GM18499 (cell line): ENCODE data around the gene KCNN3.
"Not testable (repeated sequence)": the region's sequence is repeated elsewhere in the genome, so short reads cannot be mapped to it uniquely, and the experiment has no call there.

ENCODE experiments used
- ATAC-seq: cut with Tn5 transposase; IDR thresholded peaks from one replicate; pipeline ENCODE4 v1.9.1; 2021; ENCODE audit warnings: moderate number of reproducible peaks; ENCODE audit not compliant: insufficient read depth, unreplicated experiment

KCNN3 gene

GRCh38 chr1:154683820-154684219 is 186.3 kb downstream of the KCNN3 start:
- no peak for ATAC-seq

GRCh38 chr1:154682254-154682653 is 187.8 kb downstream of the KCNN3 start:
- ATAC-seq: no peak

- ATAC-seq: not testable (repeated sequence)
Observed at GRCh38 chr1:154677844-154678243, 192.2 kb downstream of the KCNN3 start.

GRCh38 chr1:154676847-154677246 is 193.2 kb downstream of the KCNN3 start:
- ATAC-seq: not testable (repeated sequence)

DNA sequence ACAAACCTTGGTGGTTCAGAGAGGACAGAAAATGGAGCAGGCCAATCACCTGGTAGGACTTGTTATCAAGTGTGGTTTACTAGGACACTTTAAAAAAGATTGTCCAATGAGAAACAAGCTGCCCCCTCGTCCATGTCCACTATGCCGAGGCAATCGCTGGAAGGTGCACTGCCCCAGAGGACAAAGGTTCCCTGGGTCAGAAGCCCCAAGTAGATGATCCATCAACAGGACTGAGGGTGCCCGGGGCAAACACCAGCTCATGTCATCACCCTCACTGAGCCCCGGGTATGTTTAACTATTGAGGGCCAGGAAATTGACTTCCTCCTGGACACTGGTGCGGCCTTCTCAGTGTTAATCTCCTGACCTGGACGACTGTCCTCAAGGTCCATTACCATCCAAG is 195.6 kb downstream of the KCNN3 start:
- ATAC-seq: not testable (repeated sequence)

DNA sequence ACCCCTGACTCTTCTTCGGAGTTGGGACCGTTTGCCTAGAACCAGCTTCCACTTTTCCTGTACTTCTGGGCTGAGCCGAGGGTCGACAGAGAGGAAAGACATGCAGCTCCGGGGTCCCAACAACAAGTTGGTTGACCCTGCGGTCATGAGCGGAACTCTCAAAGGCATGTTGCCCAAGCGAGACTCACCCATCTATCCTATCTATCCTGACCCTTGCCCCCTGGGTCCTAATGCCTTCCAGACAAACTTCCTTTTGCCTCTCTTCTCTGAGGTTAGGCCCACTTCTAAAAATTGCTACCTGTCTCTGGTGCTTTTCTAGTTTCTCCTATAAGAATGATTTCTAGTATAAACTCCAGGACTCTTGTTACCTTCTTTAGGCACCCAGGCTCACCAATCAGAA is 197.8 kb downstream of the KCNN3 start:
- ATAC-seq: not testable (repeated sequence)

- ATAC-seq: not testable (repeated sequence)
Observed at GRCh38 chr1:154671412-154671811, 198.7 kb downstream of the KCNN3 start.

- not testable (repeated sequence) for ATAC-seq
Observed at GRCh38 chr1:154670310-154671270, 199.5 kb downstream of the KCNN3 start.

GRCh38 chr1:154669464-154670282 is 200.4 kb downstream of the KCNN3 start:
- ATAC-seq: no peak

GRCh38 chr1:154666051-154666790 is 203.9 kb downstream of the KCNN3 start:
- no peak for ATAC-seq

GRCh38 chr1:154664331-154665002 is 205.6 kb downstream of the KCNN3 start:
- ATAC-seq: no peak

- ATAC-seq: no peak
Observed at GRCh38 chr1:154663471-154664060, 206.5 kb downstream of the KCNN3 start.

DNA sequence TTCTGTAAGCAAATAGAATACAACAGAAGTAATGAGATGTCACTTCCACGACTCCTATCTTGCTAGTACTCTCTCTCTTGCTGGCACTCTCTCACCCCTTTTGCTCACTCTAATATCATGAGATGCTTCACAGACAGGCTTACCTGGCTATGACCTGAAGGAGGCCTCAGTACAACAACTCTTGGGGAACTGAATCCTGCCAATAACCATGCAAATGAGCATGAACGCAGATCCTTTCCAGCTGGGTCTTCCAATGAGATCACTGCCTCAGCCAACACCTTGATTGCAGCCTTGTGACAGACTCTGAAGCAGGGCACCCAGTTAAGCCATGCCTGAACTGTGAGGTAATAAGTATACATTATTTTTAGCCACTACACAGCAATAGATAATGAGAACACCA is 209.0 kb downstream of the KCNN3 start:
- no peak for ATAC-seq

DNA sequence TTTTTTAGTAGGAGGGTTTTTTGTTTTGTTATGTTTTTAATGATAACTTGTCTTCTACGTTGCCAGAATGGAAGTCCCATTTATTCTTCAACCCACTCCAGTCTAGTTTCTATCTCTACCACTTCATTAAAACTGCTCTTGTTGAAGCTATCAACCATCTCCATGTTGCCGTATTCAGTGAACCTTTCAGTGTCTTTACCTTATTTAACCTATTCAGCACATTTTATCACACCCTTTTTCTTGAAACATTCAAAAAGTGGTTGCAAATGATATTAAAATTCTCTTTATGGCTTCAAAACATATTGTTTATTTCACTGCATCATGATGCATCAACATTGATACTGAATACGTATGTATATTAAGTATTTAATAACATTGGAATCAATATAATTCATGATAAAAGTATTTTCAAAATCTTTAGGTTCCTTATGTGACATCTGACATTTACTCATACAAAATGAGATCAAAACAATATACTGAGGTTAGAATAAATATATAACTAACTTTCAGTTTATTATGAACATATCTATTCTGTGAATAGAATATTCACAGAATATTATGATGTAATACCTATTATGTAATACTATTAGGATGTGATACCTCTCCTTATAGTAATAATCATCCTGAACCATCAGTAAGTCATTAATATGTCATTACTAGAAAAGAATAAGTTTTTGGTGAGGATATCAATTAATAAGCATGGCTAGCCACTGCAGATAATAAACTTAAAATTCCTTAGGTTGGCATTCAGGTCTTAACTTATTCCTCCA is 210.1 kb downstream of the KCNN3 start:
- ATAC-seq: no peak

- no peak for ATAC-seq
Observed at GRCh38 chr1:154657556-154657955, 212.5 kb downstream of the KCNN3 start.

- ATAC-seq: no peak
Observed at GRCh38 chr1:154652893-154653292, 217.2 kb downstream of the KCNN3 start.
